PC-9 (cell line): ENCODE data around the gene TMTC4. TPM values are rescaled to one million over a fixed set of nuclear protein-coding genes. Genes with fewer than 3 reads are reported as not detected.

ENCODE experiments used
- BruUV-seq: library from RNA; stranded (reverse); fragments of 400-500 nt; replicated peaks from 2 replicates; lab custom pipeline; 2021; lab: Mats Ljungman, UMichigan
- CTCF ChIA-PET: fragments of 300-600 bp; sonication (Branson Sonifier 250); formaldehyde crosslinking; loops from one replicate; lab custom pipeline; 2022; ENCODE audit warnings: antibody characterized with exemption; lab: Charles Lee
- POLR2A ChIA-PET: fragments of 300-600 bp; sonication (Branson Sonifier 250); formaldehyde crosslinking; loops from one replicate; lab custom pipeline; 2022; ENCODE audit warnings: antibody characterized with exemption; ENCODE audit not compliant: unreplicated experiment; lab: Charles Lee
- DNase-seq, 2 experiments: peaks; one replicate each; pipeline versions ENCODE4 v3.0.0 to v3.0.0-alpha.2; 2015 to 2022; ENCODE audit warnings: mixed read lengths in 1 of 2
- H2AFZ ChIP-seq: fragments of 200-600 bp; sonication (generic); 2 replicates; pipeline ENCODE4 v1.8.1; 2017; ENCODE audit warnings: antibody characterized with exemption
- H3F3A ChIP-seq: fragments of 200-600 bp; sonication (generic); 2 replicates; pipeline ENCODE4 v1.8.1; 2017; ENCODE audit warnings: antibody characterized with exemption, mild to moderate bottlenecking, low read depth; ENCODE audit not compliant: insufficient read depth
- H3K27ac ChIP-seq: fragments of 200-600 bp; sonication (generic); 2 replicates; pipeline ENCODE4 v1.6.1; 2016; ENCODE audit warnings: mixed run types
- H3K27me3 ChIP-seq: fragments of 200-600 bp; sonication (generic); 2 replicates; pipeline ENCODE4 v1.6.1; 2016; ENCODE audit warnings: low read depth, mixed run types; ENCODE audit not compliant: insufficient read depth
- H3K36me3 ChIP-seq: fragments of 200-600 bp; sonication (generic); 2 replicates; pipeline ENCODE4 v1.6.1; 2016; ENCODE audit warnings: low read depth, mixed run types
- H3K4me1 ChIP-seq: fragments of 200-600 bp; sonication (generic); replicated peaks from 2 replicates; pipeline ENCODE4 v1.6.1; 2016; ENCODE audit warnings: mixed run types; ENCODE audit not compliant: insufficient read depth
- H3K4me2 ChIP-seq: fragments of 200-600 bp; sonication (generic); 2 replicates; pipeline ENCODE4 v1.6.1; 2017; ENCODE audit warnings: mixed run types
- H3K4me3 ChIP-seq: fragments of 200-600 bp; sonication (generic); 2 replicates; pipeline ENCODE4 v1.6.1; 2016; ENCODE audit warnings: mixed run types
- H3K79me2 ChIP-seq: fragments of 200-600 bp; sonication (generic); 2 replicates; pipeline ENCODE4 v1.6.1; 2017; ENCODE audit warnings: low read depth, mixed run types
- H3K9me2 ChIP-seq: fragments of 200-600 bp; sonication (generic); 2 replicates; pipeline ENCODE4 v1.8.1; 2017; ENCODE audit warnings: mild to moderate bottlenecking; ENCODE audit not compliant: insufficient read depth
- H3K9me3 ChIP-seq: fragments of 200-600 bp; sonication (generic); 2 replicates; pipeline ENCODE4 v1.8.1; 2016; ENCODE audit warnings: low read depth; ENCODE audit not compliant: insufficient read depth
- H4K20me1 ChIP-seq: fragments of 200-600 bp; sonication (generic); 2 replicates; pipeline ENCODE4 v1.8.1; 2017; ENCODE audit not compliant: insufficient read depth
- EZH2 ChIP-seq: fragments of 200-600 bp; sonication (generic); IDR thresholded peaks from 2 replicates; pipeline ENCODE4 v1.8.0; 2017; ENCODE audit warnings: antibody characterized with exemption, low read depth
- intact Hi-C: fragments of 100-400 bp; cut with micrococcal nuclease; formaldehyde crosslinking; loops from one replicate; pipeline ENCODE4 v1.10.0; 2022; ENCODE audit not compliant: unreplicated experiment
- total RNA-seq: library from RNA; stranded (reverse); gene quantifications from 2 replicates; pipeline ENCODE4 v1.2.3, GENCODE V29; 2021
- TF ChIP-seq, protein P1 (sequence below): fragments of 200-600 bp; sonication (generic); conservative IDR thresholded peaks from 2 replicates; pipeline ENCODE4 v1.6.1; 2017; ENCODE audit warnings: mixed run types, antibody characterized with exemption, mild to moderate bottlenecking, moderate library complexity

Gene TMTC4
- total RNA-seq, 1 experiment from 2014 or later, result 16.2 TPM

DNA sequence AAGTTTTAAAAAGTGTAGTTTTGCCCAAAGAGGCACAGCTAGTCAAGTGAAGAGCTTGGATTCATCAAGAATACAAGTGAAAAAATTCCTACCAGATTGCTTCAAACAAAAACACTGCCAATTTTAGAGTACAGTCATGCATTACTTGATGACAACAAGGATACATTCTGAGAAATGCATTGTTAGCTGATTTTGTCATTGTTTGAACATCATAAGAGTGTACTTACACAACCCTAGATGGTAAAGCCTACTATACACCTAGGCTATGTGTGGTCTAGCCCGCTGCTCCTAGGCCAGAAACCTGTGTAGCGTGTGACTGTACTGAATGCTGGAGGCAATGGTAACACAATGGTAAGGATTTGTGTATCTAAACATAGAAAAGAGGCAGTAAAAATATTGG is 41.1 kb downstream of the TMTC4 start:
- DNase-seq, result no peak
- CTCF ChIA-PET, result no interaction called here

DNA sequence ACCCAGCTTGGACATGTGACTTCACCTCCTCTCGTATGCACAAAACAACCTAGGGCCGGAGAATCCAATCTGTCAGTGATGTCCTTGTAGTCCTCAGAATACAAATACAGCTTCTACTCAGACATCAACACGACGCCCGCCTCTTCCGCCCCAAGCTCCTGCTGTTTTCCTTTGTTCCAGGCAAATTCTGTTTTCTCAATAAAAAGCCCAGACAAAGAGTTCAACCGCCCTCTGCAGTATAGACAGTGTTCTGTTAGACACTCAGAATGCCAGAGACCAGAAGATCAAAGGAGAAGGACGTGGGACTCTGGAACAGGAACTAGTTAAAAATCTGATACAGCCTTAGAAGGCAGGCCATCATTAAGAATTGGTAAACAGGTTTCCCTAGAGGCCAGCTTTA is 44.0 kb downstream of the TMTC4 start:
- Histone ChIP-seq H3K4me2 (no peak overlapping the region), H2AFZ (no peak overlapping the region), H3K27ac (no peak overlapping the region), H3K79me2 (no peaks in the 10 kb centered on the region), H3K9me3 (no peaks in the 10 kb centered on the region), H3K9me2 (no peaks in the 10 kb centered on the region), H3K4me3 (no peak overlapping the region), H3F3A (no peaks in the 10 kb centered on the region), H4K20me1 (no peaks in the 10 kb centered on the region), H3K4me1 (no peaks in the 10 kb centered on the region), H3K27me3 (no peaks in the 10 kb centered on the region), H3K36me3 (0 out of 2 replicates have a peak, but pooled peaks cover 4% of the 10 kb centered on the region)
- CTCF ChIA-PET, result no interaction called here
- POLR2A ChIA-PET, result no interaction called here
- no TSS peak for BruUV-seq
- TF ChIP-seq, protein P1, sequence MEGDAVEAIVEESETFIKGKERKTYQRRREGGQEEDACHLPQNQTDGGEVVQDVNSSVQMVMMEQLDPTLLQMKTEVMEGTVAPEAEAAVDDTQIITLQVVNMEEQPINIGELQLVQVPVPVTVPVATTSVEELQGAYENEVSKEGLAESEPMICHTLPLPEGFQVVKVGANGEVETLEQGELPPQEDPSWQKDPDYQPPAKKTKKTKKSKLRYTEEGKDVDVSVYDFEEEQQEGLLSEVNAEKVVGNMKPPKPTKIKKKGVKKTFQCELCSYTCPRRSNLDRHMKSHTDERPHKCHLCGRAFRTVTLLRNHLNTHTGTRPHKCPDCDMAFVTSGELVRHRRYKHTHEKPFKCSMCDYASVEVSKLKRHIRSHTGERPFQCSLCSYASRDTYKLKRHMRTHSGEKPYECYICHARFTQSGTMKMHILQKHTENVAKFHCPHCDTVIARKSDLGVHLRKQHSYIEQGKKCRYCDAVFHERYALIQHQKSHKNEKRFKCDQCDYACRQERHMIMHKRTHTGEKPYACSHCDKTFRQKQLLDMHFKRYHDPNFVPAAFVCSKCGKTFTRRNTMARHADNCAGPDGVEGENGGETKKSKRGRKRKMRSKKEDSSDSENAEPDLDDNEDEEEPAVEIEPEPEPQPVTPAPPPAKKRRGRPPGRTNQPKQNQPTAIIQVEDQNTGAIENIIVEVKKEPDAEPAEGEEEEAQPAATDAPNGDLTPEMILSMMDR, result no peak
- TF ChIP-seq EZH2, result no peak
- DNase-seq, result no peak
- intact Hi-C loops, result no loop called here

More for the DNA sequence above, 41.1 kb downstream of the TMTC4 start:
- Histone ChIP-seq H3K27ac (no peak overlapping the region), H3K36me3 (0 out of 2 replicates have a peak, but pooled peaks cover 4% of the 10 kb centered on the region), H3K4me3 (no peak overlapping the region), H3K27me3 (no peaks in the 10 kb centered on the region), H3K4me2 (no peak overlapping the region), H3K9me3 (no peaks in the 10 kb centered on the region), H3F3A (no peaks in the 10 kb centered on the region), H2AFZ (no peak overlapping the region), H3K4me1 (no peaks in the 10 kb centered on the region), H4K20me1 (no peaks in the 10 kb centered on the region), H3K79me2 (no peaks in the 10 kb centered on the region), H3K9me2 (no peaks in the 10 kb centered on the region)
- TF ChIP-seq, protein P1, result no peak
- no peak for TF ChIP-seq EZH2
- intact Hi-C loops, result no loop called here
- POLR2A ChIA-PET, result no interaction called here
- BruUV-seq, result no TSS peak

- H3K79me2 ChIP-seq, result no peaks in the 10 kb centered on the region
- no peak overlapping the region for H3K4me3 ChIP-seq
- no peaks in the 10 kb centered on the region for H3K9me2 ChIP-seq
- BruUV-seq, result no TSS peak
- H3K9me3 ChIP-seq, result no peaks in the 10 kb centered on the region
- no peak overlapping the region for H3K27ac ChIP-seq
- no peak overlapping the region for H3K4me2 ChIP-seq
- no peaks in the 10 kb centered on the region for H3K4me1 ChIP-seq
- no peak overlapping the region for H2AFZ ChIP-seq
- no peak for TF ChIP-seq EZH2
- TF ChIP-seq, protein P1, result no peak
- H3K36me3 ChIP-seq, result 0 out of 2 replicates have a peak, but pooled peaks cover 6% of the 10 kb centered on the region
- CTCF ChIA-PET, result no interaction called here
- H4K20me1 ChIP-seq, result no peaks in the 10 kb centered on the region
- POLR2A ChIA-PET, result no interaction called here
- H3K27me3 ChIP-seq, result no peaks in the 10 kb centered on the region
- DNase-seq, result no peak
- no peaks in the 10 kb centered on the region for H3F3A ChIP-seq
- intact Hi-C loops, result no loop called here
These were observed 47.5 kb downstream of the TMTC4 start for GRCh38 chr13:100627120-100627519.
